HAP-1 (cell line): ENCODE data around the gene RIPOR3.
"Not testable (repeated sequence)": the region's sequence is repeated elsewhere in the genome, so short reads cannot be mapped to it uniquely, and the experiment has no call there.

Experiments
- DNase-seq, 2 experiments: peaks; one replicate each; pipeline ENCODE4 v3.0.0-alpha.2; 2016 to 2020; ENCODE audit warnings: low spot score in 2 of 2
- H3K27me3 ChIP-seq: fragments of 250-450 bp; sonication (Bioruptor Pico); 2 replicates; pipeline ENCODE4 v1.5.1; 2020; ENCODE audit warnings: low read depth, mild to moderate bottlenecking, moderate library complexity
- H3K36me3 ChIP-seq: fragments of 250-450 bp; sonication (Bioruptor Pico); replicated peaks from 2 replicates; pipeline ENCODE4 v1.5.1; 2020; ENCODE audit warnings: mild to moderate bottlenecking
- H3K4me1 ChIP-seq: fragments of 250-450 bp; sonication (Bioruptor Pico); 2 replicates; pipeline ENCODE4 v1.5.1; 2020; ENCODE audit warnings: mild to moderate bottlenecking
- H3K4me3 ChIP-seq: fragments of 250-450 bp; sonication (Bioruptor Pico); 2 replicates; pipeline ENCODE4 v1.5.1; 2020; ENCODE audit warnings: mild to moderate bottlenecking, moderate library complexity
- H3K9me3 ChIP-seq: fragments of 250-450 bp; sonication (Bioruptor Pico); 2 replicates; pipeline ENCODE4 v1.5.1; 2020; ENCODE audit warnings: mild to moderate bottlenecking, moderate library complexity
- in situ Hi-C: fragments of 300-500 bp; cut with MboI; formaldehyde crosslinking; loops from 3 replicates; pipeline ENCODE4 v1.14.3; 2020; ENCODE audit warnings: low sequenced_read_pairs, inconsistent platforms, mixed read lengths

Gene RIPOR3

DNA sequence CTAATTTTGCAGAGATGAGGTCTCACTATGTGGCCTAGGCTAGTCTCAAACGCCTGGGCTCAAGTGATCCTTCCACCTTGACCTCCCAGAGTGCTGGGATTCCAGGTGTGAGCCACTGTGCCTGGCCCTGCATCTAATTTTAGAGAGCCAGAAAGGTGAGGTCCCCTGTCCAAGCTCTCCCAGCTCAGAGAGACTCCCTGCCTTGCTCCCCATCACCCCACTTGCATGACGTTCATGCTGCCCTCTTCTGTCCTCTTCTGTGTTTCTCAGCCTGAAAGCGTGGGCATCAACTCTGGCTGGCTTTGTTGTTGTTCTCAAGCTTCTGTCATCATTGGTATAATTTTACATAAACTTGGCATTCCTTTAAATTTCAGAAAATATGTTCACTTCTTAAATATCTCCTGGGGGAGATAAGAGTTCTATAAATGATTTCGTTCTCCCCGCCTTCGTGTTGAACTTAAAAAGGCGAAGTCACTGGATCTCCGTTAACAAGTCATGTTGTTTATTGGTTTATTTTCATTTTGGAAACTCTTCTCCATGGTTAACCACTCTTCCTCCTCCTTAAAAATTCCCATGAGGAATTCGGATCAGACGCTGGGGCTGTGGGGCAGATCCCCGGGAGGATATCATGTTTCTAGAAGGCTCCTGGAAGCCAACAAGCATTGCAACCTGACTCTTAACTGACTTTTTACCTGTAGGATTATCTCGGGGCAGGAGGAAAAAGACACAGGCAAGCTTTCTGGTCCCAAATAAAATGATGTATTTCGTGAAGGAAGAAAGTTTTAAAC, 26.8 kb upstream of the RIPOR3 start:
- no peak for DNase-seq
- in situ Hi-C loops, result no loop called here
- no peaks in the 10 kb centered on the region for H3K36me3 ChIP-seq
- peaks cover 4% of the 10 kb centered on the region; the same call in 1 of the 2 replicates for H3K4me1 ChIP-seq
- no peaks in the 10 kb centered on the region for H3K27me3 ChIP-seq
- H3K4me3 ChIP-seq, result no peak overlapping the region
- H3K9me3 ChIP-seq, result no peaks in the 10 kb centered on the region

- in situ Hi-C loops, result no loop called here
- no peaks in the 10 kb centered on the region for H3K36me3 ChIP-seq
Measured at GRCh38 chr20:50717312-50717711, 26.0 kb upstream of the RIPOR3 start.

GRCh38 chr20:50716518-50716917, 25.2 kb upstream of the RIPOR3 start:
- no peak overlapping the region for H3K4me3 ChIP-seq
- no peaks in the 10 kb centered on the region for H3K27me3 ChIP-seq
- in situ Hi-C loops, result no loop called here
- no peaks in the 10 kb centered on the region for H3K9me3 ChIP-seq
- no peaks in the 10 kb centered on the region for H3K36me3 ChIP-seq
- DNase-seq, result no peak
- H3K4me1 ChIP-seq, result peaks cover 4% of the 10 kb centered on the region; the same call in 1 of the 2 replicates

More at GRCh38 chr20:50717312-50717711, 26.0 kb upstream of the RIPOR3 start:
- Histone ChIP-seq H3K4me1 (peaks cover 4% of the 10 kb centered on the region; the same call in 1 of the 2 replicates), H3K4me3 (no peak overlapping the region), H3K9me3 (no peaks in the 10 kb centered on the region), H3K27me3 (no peaks in the 10 kb centered on the region)
- DNase-seq, result no peak

GRCh38 chr20:50715694-50716093, 24.4 kb upstream of the RIPOR3 start:
- in situ Hi-C loops, result no loop called here
- Histone ChIP-seq H3K36me3 (no peaks in the 10 kb centered on the region), H3K4me1 (peaks cover 4% of the 10 kb centered on the region; the same call in 1 of the 2 replicates), H3K27me3 (no peaks in the 10 kb centered on the region), H3K9me3 (no peaks in the 10 kb centered on the region), H3K4me3 (no peak overlapping the region)
- DNase-seq, result no peak

DNA sequence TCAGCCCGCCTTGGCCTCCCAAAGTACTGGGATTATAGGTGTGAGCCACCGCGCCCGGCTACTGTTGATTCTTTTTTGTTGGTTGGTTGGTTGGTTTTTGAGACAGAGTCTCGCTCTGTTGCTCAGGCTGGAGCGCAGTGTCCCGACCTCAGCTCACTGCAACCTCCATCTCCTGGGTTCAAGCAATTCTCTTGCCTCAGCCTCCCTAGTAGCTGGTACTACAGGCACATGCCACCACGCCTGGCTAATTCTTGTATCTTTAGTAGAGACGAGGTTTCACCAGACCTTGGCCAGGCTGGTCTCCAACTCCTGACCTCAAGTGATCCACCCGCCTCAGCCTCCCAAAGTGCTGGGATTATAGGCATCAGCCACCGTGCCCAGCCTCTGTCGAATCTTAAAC, 23.1 kb upstream of the RIPOR3 start:
- H3K36me3 ChIP-seq, H3K4me3 ChIP-seq, DNase-seq, in situ Hi-C loops, H3K27me3 ChIP-seq, H3K9me3 ChIP-seq, H3K4me1 ChIP-seq: not testable (repeated sequence)

GRCh38 chr20:50713657-50714101, 22.3 kb upstream of the RIPOR3 start:
- peak; percentile 25 to 30 for DNase-seq
- H3K27me3 ChIP-seq, result no peaks in the 10 kb centered on the region
- H3K4me3 ChIP-seq, result no peak overlapping the region
- no peaks in the 10 kb centered on the region for H3K9me3 ChIP-seq
- no peaks in the 10 kb centered on the region for H3K36me3 ChIP-seq
- peaks cover 4% of the 10 kb centered on the region; the same call in 1 of the 2 replicates for H3K4me1 ChIP-seq
- in situ Hi-C loops, result no loop called here

GRCh38 chr20:50712771-50713656, 21.7 kb upstream of the RIPOR3 start:
- Histone ChIP-seq H3K27me3 (no peaks in the 10 kb centered on the region), H3K36me3 (no peaks in the 10 kb centered on the region), H3K4me1 (peaks cover 4% of the 10 kb centered on the region; the same call in 1 of the 2 replicates), H3K9me3 (no peaks in the 10 kb centered on the region), H3K4me3 (no peak overlapping the region)
- in situ Hi-C loops, result no loop called here
- no peak for DNase-seq

DNA sequence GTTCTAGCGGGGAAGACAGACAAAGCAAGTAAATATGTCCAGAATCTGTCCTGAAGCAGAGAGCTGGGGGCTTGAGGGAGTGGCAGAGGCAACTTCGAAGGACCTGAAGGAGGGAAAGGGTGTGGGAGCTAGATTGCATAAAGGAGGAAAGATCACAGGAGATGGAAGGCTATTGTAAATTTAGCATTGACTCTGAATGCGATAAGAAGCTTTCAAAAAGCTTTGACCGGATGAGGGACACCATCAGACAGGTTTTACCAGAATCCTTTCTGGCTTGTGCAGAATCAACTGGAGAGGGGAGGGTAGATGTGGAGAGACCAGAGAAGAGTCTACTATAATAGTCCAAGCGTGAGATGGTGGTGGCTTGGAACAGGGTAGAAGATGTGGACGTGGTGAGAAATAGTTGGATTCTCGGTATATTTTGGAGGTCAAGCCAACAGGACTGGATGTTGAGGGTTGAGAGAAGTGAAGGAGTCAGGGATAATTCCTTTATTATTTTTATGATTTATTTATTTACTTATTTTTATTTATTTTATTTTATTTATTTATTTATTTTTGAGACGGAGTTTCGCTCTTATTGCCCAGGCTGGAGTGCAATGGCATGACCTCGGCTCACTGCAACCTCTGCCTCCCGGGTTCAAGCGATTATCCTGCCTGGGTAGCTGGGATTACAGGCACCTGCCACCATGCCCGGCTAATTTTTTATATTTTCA, 19.9 kb upstream of the RIPOR3 start:
- in situ Hi-C loops, result no loop called here
- DNase-seq, result no peak
- H3K27me3 ChIP-seq, result no peaks in the 10 kb centered on the region
- H3K9me3 ChIP-seq, result no peaks in the 10 kb centered on the region
- no peak overlapping the region for H3K4me3 ChIP-seq
- H3K4me1 ChIP-seq, result peaks cover 4% of the 10 kb centered on the region; the same call in 1 of the 2 replicates
- no peaks in the 10 kb centered on the region for H3K36me3 ChIP-seq

GRCh38 chr20:50710492-50711063, 19.2 kb upstream of the RIPOR3 start:
- no peaks in the 10 kb centered on the region for H3K27me3 ChIP-seq
- no peak overlapping the region for H3K4me3 ChIP-seq
- no peaks in the 10 kb centered on the region for H3K36me3 ChIP-seq
- in situ Hi-C loops, result no loop called here
- DNase-seq, result no peak
- peaks cover 4% of the 10 kb centered on the region; the same call in 1 of the 2 replicates for H3K4me1 ChIP-seq
- no peaks in the 10 kb centered on the region for H3K9me3 ChIP-seq

DNA sequence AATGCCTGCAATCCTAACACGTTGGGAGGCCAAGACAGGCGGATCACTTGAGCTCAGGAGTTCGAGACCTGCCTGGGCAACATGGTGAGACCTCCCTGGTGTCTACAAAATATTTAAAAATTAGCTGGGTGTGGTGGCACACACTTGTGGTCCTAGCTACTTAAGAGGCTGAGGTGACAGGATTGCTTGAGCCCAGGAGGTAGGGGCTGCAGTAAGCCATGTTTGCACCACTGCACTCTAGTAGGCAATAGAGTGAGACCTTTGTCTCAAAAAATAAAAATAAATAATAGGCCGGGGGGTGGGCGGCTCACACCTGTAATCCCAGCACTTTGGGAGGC, 18.3 kb upstream of the RIPOR3 start:
- H3K4me3 ChIP-seq, result no peak overlapping the region
- no peaks in the 10 kb centered on the region for H3K9me3 ChIP-seq
- DNase-seq, result no peak
- H3K36me3 ChIP-seq, result no peaks in the 10 kb centered on the region
- H3K27me3 ChIP-seq, result no peaks in the 10 kb centered on the region
- H3K4me1 ChIP-seq, result peaks cover 4% of the 10 kb centered on the region; the same call in 1 of the 2 replicates
- in situ Hi-C loops, result no loop called here

- in situ Hi-C loops, result no loop called here
- no peaks in the 10 kb centered on the region for H3K27me3 ChIP-seq
- peaks cover 4% of the 10 kb centered on the region; the same call in 1 of the 2 replicates for H3K4me1 ChIP-seq
- DNase-seq, result no peak
- H3K36me3 ChIP-seq, result no peaks in the 10 kb centered on the region
- no peak overlapping the region for H3K4me3 ChIP-seq
- no peaks in the 10 kb centered on the region for H3K9me3 ChIP-seq
Measured at GRCh38 chr20:50708845-50709635, 17.7 kb upstream of the RIPOR3 start.

- in situ Hi-C loops, result no loop called here
- no peak for DNase-seq
- Histone ChIP-seq H3K9me3 (no peaks in the 10 kb centered on the region), H3K36me3 (no peaks in the 10 kb centered on the region), H3K4me3 (no peak overlapping the region), H3K27me3 (no peaks in the 10 kb centered on the region), H3K4me1 (no peaks in the 10 kb centered on the region)
Measured at GRCh38 chr20:50704971-50705370, 13.6 kb upstream of the RIPOR3 start.

DNA sequence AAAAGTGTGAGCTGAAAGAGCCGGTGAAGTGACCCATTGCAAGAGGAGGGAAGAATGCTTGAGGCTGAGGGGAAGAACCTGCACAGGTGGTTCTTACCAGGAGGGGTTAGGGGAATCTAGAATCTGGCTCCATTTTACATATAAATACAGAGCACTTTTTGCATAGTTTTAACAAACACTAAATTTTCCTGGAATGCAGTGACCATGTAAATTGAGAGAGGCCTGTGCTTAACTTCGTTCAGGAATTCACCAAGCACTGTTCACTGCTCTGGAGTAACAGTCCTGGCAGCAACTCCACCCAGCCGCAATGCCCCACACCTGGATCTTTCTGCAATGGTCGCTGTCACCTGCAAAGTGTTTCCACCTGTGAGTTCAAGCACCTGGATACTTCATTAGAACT, 13.2 kb upstream of the RIPOR3 start:
- no peak for DNase-seq
- H3K27me3 ChIP-seq, result no peaks in the 10 kb centered on the region
- H3K4me3 ChIP-seq, result no peak overlapping the region
- no peaks in the 10 kb centered on the region for H3K36me3 ChIP-seq
- no peaks in the 10 kb centered on the region for H3K9me3 ChIP-seq
- no peaks in the 10 kb centered on the region for H3K4me1 ChIP-seq
- in situ Hi-C loops, result no loop called here
